GM12801 (cell line): ENCODE data around the gene HNRNPA3.

Source experiments
- CTCF ChIP-seq: IDR thresholded peaks from one replicate; pipeline ENCODE4 v1.5.1; 2011; ENCODE audit warnings: control low read depth; ENCODE audit not compliant: insufficient read length; ENCODE audit errors: extremely low read depth

The HNRNPA3 gene

GRCh38 chr2:177217247-177217843 lies 4.8 kb downstream of the HNRNPA3 start:
- TF ChIP-seq CTCF: no peak

- no peak for TF ChIP-seq CTCF
These were observed 8.9 kb downstream of the HNRNPA3 start for GRCh38 chr2:177221534-177221933.

GRCh38 chr2:177221970-177222369 lies 9.4 kb downstream of the HNRNPA3 start:
- no peak for TF ChIP-seq CTCF

GRCh38 chr2:177225965-177226360 lies 13.4 kb downstream of the HNRNPA3 start:
- no peak for TF ChIP-seq CTCF

GRCh38 chr2:177229442-177230242 lies 17.0 kb downstream of the HNRNPA3 start:
- TF ChIP-seq CTCF: no peak

- no peak for TF ChIP-seq CTCF
These were observed 18.7 kb downstream of the HNRNPA3 start for GRCh38 chr2:177231270-177231669.

- no peak for TF ChIP-seq CTCF
These were observed 19.6 kb downstream of the HNRNPA3 start for GRCh38 chr2:177232098-177232704.
